NCI-H2171 (cell line): ENCODE results near the gene SLC25A18.
"Not testable (repeated sequence)": the region's sequence is repeated elsewhere in the genome, so short reads cannot be mapped to it uniquely, and the experiment has no call there.

Experiments used
- DNase-seq: peaks from one replicate; lab custom pipeline; 2025; lab: John Stamatoyannopoulos, UW

SLC25A18 gene

GRCh38 chr22:17607891-17608521 lies 44.7 kb downstream of the SLC25A18 start:
- DNase-seq = no peak

- DNase-seq = no peak
Observed at GRCh38 chr22:17612057-17612456, 48.8 kb downstream of the SLC25A18 start.

GRCh38 chr22:17613280-17613679 lies 50.0 kb downstream of the SLC25A18 start:
- DNase-seq = no peak

- peak; percentile 4 for DNase-seq
Observed at GRCh38 chr22:17627961-17628405, 64.7 kb downstream of the SLC25A18 start.

- peak; percentile 95 for DNase-seq
Observed at GRCh38 chr22:17628406-17629172, 65.3 kb downstream of the SLC25A18 start, which contains the start of gene ATP6V1E1. TSS of gene ATP6V1E1 (minus strand) at chr22:17628749. CDS start at chr22:17628635, 114 bp downstream.

GRCh38 chr22:17629173-17629489 lies 65.8 kb downstream of the SLC25A18 start:
- DNase-seq = no peak

GRCh38 chr22:17629641-17630040 lies 66.3 kb downstream of the SLC25A18 start:
- DNase-seq = no peak

- no peak for DNase-seq
Observed at GRCh38 chr22:17631076-17631565, 67.8 kb downstream of the SLC25A18 start.

GRCh38 chr22:17633217-17633997 lies 70.1 kb downstream of the SLC25A18 start:
- DNase-seq = no peak

GRCh38 chr22:17633998-17634323 lies 70.7 kb downstream of the SLC25A18 start:
- no peak for DNase-seq

GRCh38 chr22:17634696-17635095 lies 71.4 kb downstream of the SLC25A18 start:
- DNase-seq = no peak

- DNase-seq = not testable (repeated sequence)
Observed at GRCh38 chr22:17636850-17637249, 73.6 kb downstream of the SLC25A18 start.

GRCh38 chr22:17637490-17638181 lies 74.3 kb downstream of the SLC25A18 start:
- DNase-seq = no peak

- peak; percentile 52 for DNase-seq
Observed at GRCh38 chr22:17638182-17638431, 74.8 kb downstream of the SLC25A18 start.

- DNase-seq = peak; percentile 89
Observed at GRCh38 chr22:17638432-17639246, 75.3 kb downstream of the SLC25A18 start, which contains the start of gene BCL2L13. TSS of gene BCL2L13 (plus strand) at chr22:17638757. CDS start at chr22:17655712, 16,955 bp downstream.

GRCh38 chr22:17639247-17639741 lies 76.0 kb downstream of the SLC25A18 start:
- no peak for DNase-seq
